ENCODE data around the gene IMP3.
A peak's percentile ranks its signal among the peaks of the same experiment; 100 is the strongest.

Gene IMP3

GRCh38 chr15:75606026-75606425 lies 34.0 kb downstream of the IMP3 start:
- no peak overlapping the region for H4K12ac ChIP-seq (ENCODE audit: low read depth, low read length)
- H3K23ac ChIP-seq (ENCODE audit: low read length): no peak overlapping the region
- no peaks in the 10 kb centered on the region for H3K27me3 ChIP-seq (ENCODE audit: insufficient read depth, low read length)
- no peaks in the 10 kb centered on the region for H3K79me1 ChIP-seq (ENCODE audit: low read length)
- H3K36me3 ChIP-seq (ENCODE audit: control insufficient read depth in 1 of 2, insufficient read depth in 2 of 2, low read length in 2 of 2): peaks cover 14 to 28% of the 10 kb centered on the region in 2 experiments
- H4K8ac ChIP-seq (ENCODE audit: low read depth, low read length): no peak overlapping the region
- H2BK120ac ChIP-seq (ENCODE audit: insufficient read depth, low read length, poor library complexity): no peak overlapping the region
- no peak overlapping the region for H3K4ac ChIP-seq (ENCODE audit: low read depth, low read length)
- no peak overlapping the region for H2BK5ac ChIP-seq (ENCODE audit: low read depth, low read length, poor library complexity)
- H3K4me2 ChIP-seq (ENCODE audit: low read length): no peak overlapping the region
- no peak overlapping the region for H3K14ac ChIP-seq (ENCODE audit: low read length)
- H2AFZ ChIP-seq (ENCODE audit: insufficient read depth, low read length, poor library complexity): no peak overlapping the region
- no peak overlapping the region for H3K18ac ChIP-seq (ENCODE audit: low read length)
- no peak overlapping the region for H4K91ac ChIP-seq (ENCODE audit: low read depth, low read length)
- no peak overlapping the region for H3K9ac ChIP-seq (ENCODE audit: low read length)
- H3K4me3 ChIP-seq (ENCODE audit: low read depth, low read length): no peak overlapping the region
- H3K9me3 ChIP-seq (ENCODE audit: insufficient read depth, low read depth, low read length): no peaks in the 10 kb centered on the region
- DNase-seq: no peak
- WGBS (ENCODE audit: extremely low coverage, insufficient coverage, insufficient read length): no CpG with 5 or more reads among the region's 8 CpGs
- no peak overlapping the region for H2AK5ac ChIP-seq (ENCODE audit: low read length)
- H3K79me2 ChIP-seq (ENCODE audit: control insufficient read depth, insufficient read depth, low read length, poor library complexity): no peaks in the 10 kb centered on the region
- no peak overlapping the region for H2BK12ac ChIP-seq (ENCODE audit: low read length)
- H3K27ac ChIP-seq (ENCODE audit: low read depth, low read length): no peak overlapping the region
- no peaks in the 10 kb centered on the region for H3K4me1 ChIP-seq (ENCODE audit: control insufficient read depth in 1 of 2, insufficient read depth in 2 of 2, low read length in 2 of 2)

GRCh38 chr15:75599401-75599800 lies 40.6 kb downstream of the IMP3 start:
- Histone ChIP-seq H3K4me1 (ENCODE audit: control insufficient read depth in 1 of 2, insufficient read depth in 2 of 2, low read length in 2 of 2) (no peaks in the 10 kb centered on the region), H3K79me1 (ENCODE audit: low read length) (no peaks in the 10 kb centered on the region), H3K79me2 (ENCODE audit: control insufficient read depth, insufficient read depth, low read length, poor library complexity) (no peaks in the 10 kb centered on the region), H2AK5ac (ENCODE audit: low read length) (no peak overlapping the region), H3K9me3 (ENCODE audit: insufficient read depth, low read depth, low read length) (no peaks in the 10 kb centered on the region), H3K9ac (ENCODE audit: low read length) (no peak overlapping the region), H3K18ac (ENCODE audit: low read length) (no peak overlapping the region), H3K36me3 (ENCODE audit: control insufficient read depth in 1 of 2, insufficient read depth in 2 of 2, low read length in 2 of 2) (peaks cover 13 to 17% of the 10 kb centered on the region in 2 experiments), H2BK12ac (ENCODE audit: low read length) (no peak overlapping the region), H3K14ac (ENCODE audit: low read length) (no peak overlapping the region), H3K27ac (ENCODE audit: low read depth, low read length) (no peak overlapping the region), H3K4ac (ENCODE audit: low read depth, low read length) (no peak overlapping the region), H4K8ac (ENCODE audit: low read depth, low read length) (no peak overlapping the region), H3K4me3 (ENCODE audit: low read depth, low read length) (no peak overlapping the region), H4K91ac (ENCODE audit: low read depth, low read length) (no peak overlapping the region), H3K4me2 (ENCODE audit: low read length) (no peak overlapping the region), H3K23ac (ENCODE audit: low read length) (no peak overlapping the region), H2BK120ac (ENCODE audit: insufficient read depth, low read length, poor library complexity) (no peak overlapping the region), H4K12ac (ENCODE audit: low read depth, low read length) (no peak overlapping the region), H3K27me3 (ENCODE audit: insufficient read depth, low read length) (no peaks in the 10 kb centered on the region), H2BK5ac (ENCODE audit: low read depth, low read length, poor library complexity) (no peak overlapping the region), H2AFZ (ENCODE audit: insufficient read depth, low read length, poor library complexity) (no peak overlapping the region)
- no peak for DNase-seq
- WGBS (ENCODE audit: extremely low coverage, insufficient coverage, insufficient read length): no CpG with 5 or more reads among the region's 2 CpGs

- no peak overlapping the region for H3K4me2 ChIP-seq (ENCODE audit: low read length)
- peaks cover 13 to 17% of the 10 kb centered on the region in 2 experiments for H3K36me3 ChIP-seq (ENCODE audit: control insufficient read depth in 1 of 2, insufficient read depth in 2 of 2, low read length in 2 of 2)
- WGBS (ENCODE audit: extremely low coverage, insufficient coverage, insufficient read length): no CpG with 5 or more reads among the region's 4 CpGs
Observed at GRCh38 chr15:75598361-75598760, 41.7 kb downstream of the IMP3 start.

GRCh38 chr15:75597667-75598341 lies 42.2 kb downstream of the IMP3 start:
- Histone ChIP-seq H3K27ac (ENCODE audit: low read depth, low read length) (no peak overlapping the region), H3K14ac (ENCODE audit: low read length) (no peak overlapping the region), H3K4me1 (ENCODE audit: control insufficient read depth in 1 of 2, insufficient read depth in 2 of 2, low read length in 2 of 2) (no peaks in the 10 kb centered on the region), H4K91ac (ENCODE audit: low read depth, low read length) (no peak overlapping the region), H3K36me3 (ENCODE audit: control insufficient read depth in 1 of 2, insufficient read depth in 2 of 2, low read length in 2 of 2) (peaks cover 13 to 17% of the 10 kb centered on the region in 2 experiments), H2BK12ac (ENCODE audit: low read length) (no peak overlapping the region), H4K12ac (ENCODE audit: low read depth, low read length) (no peak overlapping the region), H3K27me3 (ENCODE audit: insufficient read depth, low read length) (no peaks in the 10 kb centered on the region), H2AFZ (ENCODE audit: insufficient read depth, low read length, poor library complexity) (no peak overlapping the region), H4K8ac (ENCODE audit: low read depth, low read length) (no peak overlapping the region), H2BK120ac (ENCODE audit: insufficient read depth, low read length, poor library complexity) (no peak overlapping the region), H3K9ac (ENCODE audit: low read length) (no peak overlapping the region), H3K4ac (ENCODE audit: low read depth, low read length) (no peak overlapping the region), H2BK5ac (ENCODE audit: low read depth, low read length, poor library complexity) (no peak overlapping the region), H2AK5ac (ENCODE audit: low read length) (no peak overlapping the region), H3K79me1 (ENCODE audit: low read length) (no peaks in the 10 kb centered on the region), H3K79me2 (ENCODE audit: control insufficient read depth, insufficient read depth, low read length, poor library complexity) (no peaks in the 10 kb centered on the region), H3K18ac (ENCODE audit: low read length) (no peak overlapping the region), H3K23ac (ENCODE audit: low read length) (no peak overlapping the region), H3K4me3 (ENCODE audit: low read depth, low read length) (no peak overlapping the region), H3K4me2 (ENCODE audit: low read length) (no peak overlapping the region), H3K9me3 (ENCODE audit: insufficient read depth, low read depth, low read length) (no peaks in the 10 kb centered on the region)
- no CpG with 5 or more reads among the region's 3 CpGs for WGBS (ENCODE audit: extremely low coverage, insufficient coverage, insufficient read length)
- peak in 1 of 2 donors; percentile 41 for DNase-seq

More at GRCh38 chr15:75598361-75598760, 41.7 kb downstream of the IMP3 start:
- Histone ChIP-seq H3K18ac (ENCODE audit: low read length) (no peak overlapping the region), H3K4me1 (ENCODE audit: control insufficient read depth in 1 of 2, insufficient read depth in 2 of 2, low read length in 2 of 2) (no peaks in the 10 kb centered on the region), H3K27me3 (ENCODE audit: insufficient read depth, low read length) (no peaks in the 10 kb centered on the region), H2BK5ac (ENCODE audit: low read depth, low read length, poor library complexity) (no peak overlapping the region), H4K91ac (ENCODE audit: low read depth, low read length) (no peak overlapping the region), H4K12ac (ENCODE audit: low read depth, low read length) (no peak overlapping the region), H3K27ac (ENCODE audit: low read depth, low read length) (no peak overlapping the region), H3K14ac (ENCODE audit: low read length) (no peak overlapping the region), H2AK5ac (ENCODE audit: low read length) (no peak overlapping the region), H4K8ac (ENCODE audit: low read depth, low read length) (no peak overlapping the region), H3K23ac (ENCODE audit: low read length) (no peak overlapping the region), H3K4ac (ENCODE audit: low read depth, low read length) (no peak overlapping the region), H3K79me1 (ENCODE audit: low read length) (no peaks in the 10 kb centered on the region), H3K9me3 (ENCODE audit: insufficient read depth, low read depth, low read length) (no peaks in the 10 kb centered on the region), H2BK120ac (ENCODE audit: insufficient read depth, low read length, poor library complexity) (no peak overlapping the region), H2AFZ (ENCODE audit: insufficient read depth, low read length, poor library complexity) (no peak overlapping the region), H3K4me3 (ENCODE audit: low read depth, low read length) (no peak overlapping the region), H3K9ac (ENCODE audit: low read length) (no peak overlapping the region), H2BK12ac (ENCODE audit: low read length) (no peak overlapping the region), H3K79me2 (ENCODE audit: control insufficient read depth, insufficient read depth, low read length, poor library complexity) (no peaks in the 10 kb centered on the region)
- no peak for DNase-seq

Measured in trophoblast cell (in vitro differentiated cells and primary cell).